K562 (cell line): ENCODE data around the gene FBXO22. TPM values are rescaled to one million over a fixed set of nuclear protein-coding genes. Genes with fewer than 3 reads are reported as not detected.

Source experiments
- CC2D1A ChIP-seq: fragments of 450-650 bp; IDR thresholded peaks from 2 replicates; pipeline ENCODE4 v1.6.1; 2017; ENCODE audit warnings: mild to moderate bottlenecking
- CEBPB ChIP-seq: fragments of 450-650 bp; IDR thresholded peaks from 2 replicates; pipeline ENCODE4 v1.6.1; 2016; ENCODE audit warnings: missing genetic modification characterization, missing compliant biosample characterization
- CEBPG ChIP-seq, 3 experiments: fragments of 200-800 bp in 1 of 3; sonication (Bioruptor generic) in 1 of 3; sonication (generic) in 1 of 3; formaldehyde crosslinking in 1 of 3; IDR thresholded peaks in 2 of 3; conservative IDR thresholded peaks in 1 of 3; 2 replicates each; pipeline versions ENCODE4 v1.6.1 to v1.8.0; 2016 to 2022; ENCODE audit warnings: missing compliant biosample characterization in 2 of 3, missing genetic modification characterization in 2 of 3, mild to moderate bottlenecking in 1 of 3, missing genetic modification reagents in 1 of 3
- CXXC5 ChIP-seq: fragments of 250-450 bp; sonication (Bioruptor Pico); IDR thresholded peaks from 2 replicates; pipeline ENCODE4 v1.8.0; 2022; ENCODE audit warnings: inconsistent platforms, mild to moderate bottlenecking, moderate library complexity
- EP300 ChIP-seq: IDR thresholded peaks from 2 replicates; pipeline ENCODE4 v1.6.1; 2012; ENCODE audit warnings: low read length, improper control_type of control experiment
- FOXK2 ChIP-seq, 2 experiments: fragments of 450-650 bp; IDR thresholded peaks in 1 of 2; conservative IDR thresholded peaks in 1 of 2; 2 replicates each; pipeline ENCODE4 v1.6.1; 2016; ENCODE audit warnings: low read depth in 2 of 2, mild to moderate bottlenecking in 1 of 2
- HDAC1 ChIP-seq, 2 experiments: fragments of 450-650 bp; IDR thresholded peaks; 2 replicates each; pipeline ENCODE4 v1.6.1; 2016 to 2017; ENCODE audit warnings: inconsistent platforms in 1 of 2, mild to moderate bottlenecking in 1 of 2, moderate library complexity in 1 of 2
- HIVEP1 ChIP-seq: fragments of 250-450 bp; sonication (Bioruptor Pico); IDR thresholded peaks from 2 replicates; pipeline ENCODE4 v1.4.0; 2020; ENCODE audit warnings: mild to moderate bottlenecking
- HNRNPUL1 ChIP-seq: fragments of 200-400 bp; formaldehyde crosslinking; IDR thresholded peaks from 2 replicates; pipeline ENCODE4 v1.6.1; 2017; ENCODE audit warnings: low read length
- MAZ ChIP-seq, 2 experiments: fragments of 450-650 bp in 1 of 2; sonication (generic) in 1 of 2; formaldehyde crosslinking; IDR thresholded peaks in 1 of 2; conservative IDR thresholded peaks in 1 of 2; 2 replicates each; pipeline versions ENCODE4 v1.4.0 to v1.5.0; 2020; ENCODE audit warnings: mild to moderate bottlenecking in 1 of 2, missing genetic modification reagents in 1 of 2
- NCOR1 ChIP-seq: fragments of 450-650 bp; IDR thresholded peaks from 2 replicates; pipeline ENCODE4 v1.6.1; 2016; ENCODE audit warnings: mild to moderate bottlenecking, moderate library complexity
- PHF21A ChIP-seq: fragments of 450-650 bp; IDR thresholded peaks from 2 replicates; pipeline ENCODE4 v1.6.1; 2017; ENCODE audit warnings: low read depth, borderline replicate concordance
- POLR2A ChIP-seq: fragments of 450-650 bp; conservative IDR thresholded peaks from 2 replicates; pipeline ENCODE4 v1.6.1; 2016
- PTBP1 ChIP-seq: fragments of 200-400 bp; formaldehyde crosslinking; IDR thresholded peaks from 2 replicates; pipeline ENCODE4 v1.6.1; 2017; ENCODE audit warnings: low read depth, low read length
- RFX5 ChIP-seq: IDR thresholded peaks from 2 replicates; pipeline ENCODE4 v1.6.1; 2011; ENCODE audit warnings: low read depth, mild to moderate bottlenecking, improper control_type of control experiment, low read length
- SMAD1 ChIP-seq: fragments of 150-350 bp; IDR thresholded peaks from 2 replicates; pipeline ENCODE4 v1.6.1; 2014; ENCODE audit warnings: low read length, low read depth; ENCODE audit not compliant: partially characterized antibody
- SOX6 ChIP-seq: fragments of 450-650 bp; IDR thresholded peaks from 2 replicates; pipeline ENCODE4 v1.6.1; 2014; ENCODE audit warnings: mild to moderate bottlenecking
- STAT5A ChIP-seq: IDR thresholded peaks from 2 replicates; pipeline ENCODE4 v1.6.1; 2012; ENCODE audit warnings: low read length, inconsistent platforms, borderline replicate concordance
- TRIM25 ChIP-seq: fragments of 450-650 bp; IDR thresholded peaks from 2 replicates; pipeline ENCODE4 v1.7.0; 2016; ENCODE audit warnings: borderline replicate concordance
- U2AF1 ChIP-seq: fragments of 200-400 bp; formaldehyde crosslinking; optimal IDR thresholded peaks from 2 replicates; pipeline ENCODE3; 2017; ENCODE audit warnings: mild to moderate bottlenecking, low read depth, low read length, moderate library complexity
- YBX1 ChIP-seq: fragments of 450-650 bp; IDR thresholded peaks from 2 replicates; pipeline ENCODE4 v1.7.1; 2016; ENCODE audit warnings: mild to moderate bottlenecking
- ZNF140 ChIP-seq: fragments of 250-450 bp; sonication (Bioruptor Pico); IDR thresholded peaks from 2 replicates; pipeline ENCODE4 v1.8.0; 2021; ENCODE audit warnings: moderate library complexity, mild to moderate bottlenecking, inconsistent platforms
- ZNF384 ChIP-seq: IDR thresholded peaks from 2 replicates; pipeline ENCODE4 v1.6.1; 2012; ENCODE audit warnings: low read depth, low read length, improper control_type of control experiment
- ZNF639 ChIP-seq, 2 experiments: fragments of 200-800 bp in 1 of 2; sonication (Bioruptor generic) in 1 of 2; sonication (generic) in 1 of 2; formaldehyde crosslinking in 1 of 2; IDR thresholded peaks in 1 of 2; conservative IDR thresholded peaks in 1 of 2; 2 replicates each; pipeline versions ENCODE4 v1.5.0 to v1.6.1; 2016 to 2020; ENCODE audit warnings: missing compliant biosample characterization in 1 of 2, missing genetic modification characterization in 1 of 2, missing genetic modification reagents in 1 of 2
- ZNF699 ChIP-seq: fragments of 250-450 bp; sonication (Bioruptor Pico); IDR thresholded peaks from 2 replicates; pipeline ENCODE4 v1.8.0; 2021; ENCODE audit warnings: mild to moderate bottlenecking, moderate library complexity; ENCODE audit not compliant: insufficient replicate concordance
- polyA plus RNA-seq, 8 experiments: library from polyadenylated mRNA; depleted of rRNA in 4 of 8; stranded (reverse) in 5 of 8; unstranded in 3 of 8; fragments of >200 nt; fragmentation: Nextera tagmentation in 2 of 8; fragmentation: Illumina TruSeq in 1 of 8; extraction: Ambion mirVana in 2 of 8; extraction: Trizol in 1 of 8; gene quantifications; 2 replicates each; pipeline versions ENCODE4 v1.2.1 to v1.2.3, GENCODE V29; 2011 to 2014; ENCODE audit warnings: inconsistent platforms in 1 of 8, missing spikeins in 1 of 8
- total RNA-seq, 7 experiments: library from RNA; depleted of rRNA in 6 of 7; stranded (reverse); fragments of >200 nt in 6 of 7; fragmentation: Illumina TruSeq in 2 of 7; extraction: Trizol in 2 of 7; gene quantifications; 2 replicates each; pipeline versions ENCODE4 v1.2.1 to v1.2.3, GENCODE V29; 2011 to 2021; ENCODE audit warnings: low replicate concordance in 1 of 7
- TF ChIP-seq, protein P1 (sequence below): fragments of 250-450 bp; sonication (Bioruptor Pico); IDR thresholded peaks from 2 replicates; pipeline ENCODE4 v1.8.0; 2022; ENCODE audit warnings: moderate library complexity, mild to moderate bottlenecking, inconsistent platforms

Gene FBXO22
- total and polyA plus RNA-seq, 9 of the 15 experiments (the other 6 are each of a cell fraction or from before 2014, with no cell fraction given) = 24.4 to 99.4 (median 66.5) TPM

- TF ChIP-seq ZNF639 (CRISPR knock-in tag; conservative IDR thresholded peaks at IDR 0.05 in 1 of 2, IDR thresholded peaks at IDR 0.05 in 1 of 2) = 0 out of 4 replicates have a peak, but pooled peaks of 1 of the 2 experiments have one; percentile 36
- 0 out of 2 replicates have a peak, but pooled peaks have one; percentile 67 for TF ChIP-seq PHF21A
- peak in 1 of 2 experiments; percentile 48; a peak in 1 of 4 replicates for TF ChIP-seq MAZ (CRISPR knock-in tag; conservative IDR thresholded peaks at IDR 0.05 in 1 of 2, IDR thresholded peaks at IDR 0.05 in 1 of 2)
- TF ChIP-seq CEBPB (tag) = peak; percentile 53; the same call in 1 of the 2 replicates
- peak; percentile 24; the same call in 1 of the 2 replicates for TF ChIP-seq POLR2A
- TF ChIP-seq NCOR1 = peak; percentile 85
- peak; percentile 76 to 85 for TF ChIP-seq FOXK2 (conservative IDR thresholded peaks at IDR 0.05 in 1 of 2, IDR thresholded peaks at IDR 0.05 in 1 of 2; ENCODE audit: low read depth in 2 of 2)
- no peak for TF ChIP-seq ZNF699 (CRISPR knock-in tag)
- TF ChIP-seq EP300 = peak; percentile 54; the same call in 1 of the 2 replicates
- no peak for TF ChIP-seq U2AF1
- no peak for TF ChIP-seq RFX5
- TF ChIP-seq HIVEP1 (CRISPR knock-in tag) = no peak
- TF ChIP-seq, protein P1, sequence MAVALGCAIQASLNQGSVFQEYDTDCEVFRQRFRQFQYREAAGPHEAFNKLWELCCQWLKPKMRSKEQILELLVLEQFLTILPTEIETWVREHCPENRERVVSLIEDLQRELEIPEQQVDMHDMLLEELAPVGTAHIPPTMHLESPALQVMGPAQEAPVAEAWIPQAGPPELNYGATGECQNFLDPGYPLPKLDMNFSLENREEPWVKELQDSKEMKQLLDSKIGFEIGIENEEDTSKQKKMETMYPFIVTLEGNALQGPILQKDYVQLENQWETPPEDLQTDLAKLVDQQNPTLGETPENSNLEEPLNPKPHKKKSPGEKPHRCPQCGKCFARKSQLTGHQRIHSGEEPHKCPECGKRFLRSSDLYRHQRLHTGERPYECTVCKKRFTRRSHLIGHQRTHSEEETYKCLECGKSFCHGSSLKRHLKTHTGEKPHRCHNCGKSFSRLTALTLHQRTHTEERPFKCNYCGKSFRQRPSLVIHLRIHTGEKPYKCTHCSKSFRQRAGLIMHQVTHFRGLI = peak; percentile 82; the same call in 1 of the 2 replicates
- no peak for TF ChIP-seq YBX1
- 0 out of 4 replicates have a peak, but pooled peaks of 1 of the 2 experiments have one; percentile 38 for TF ChIP-seq HDAC1 (IDR thresholded peaks at IDR 0.05)
- TF ChIP-seq CC2D1A = no peak
- no peak for TF ChIP-seq CEBPG (CRISPR knock-in tag; IDR thresholded peaks at IDR 0.05)
- TF ChIP-seq CEBPG (tag; conservative IDR thresholded peaks at IDR 0.05 in 1 of 2, IDR thresholded peaks at IDR 0.05 in 1 of 2) = 0 out of 4 replicates have a peak, but pooled peaks of 1 of the 2 experiments have one; percentile 48
- peak; percentile 55 for TF ChIP-seq STAT5A
- no peak for TF ChIP-seq HNRNPUL1
- TF ChIP-seq SMAD1 = no peak
- no peak for TF ChIP-seq ZNF140 (CRISPR knock-in tag)
- no peak for TF ChIP-seq PTBP1
- 0 out of 2 replicates have a peak, but pooled peaks have one; percentile 26 for TF ChIP-seq TRIM25
- peak; percentile 76 for TF ChIP-seq ZNF384
- peak; percentile 54 for TF ChIP-seq CXXC5
- TF ChIP-seq SOX6 = peak; percentile 34; the same call in 1 of the 2 replicates
Measured at GRCh38 chr15:75902129-75902557, 1.5 kb upstream of the FBXO22 start (continued).
